IMR-90 (cell line): ENCODE measurements around the gene KCNE4. TPM values are rescaled to one million over a fixed set of nuclear protein-coding genes. Genes with fewer than 3 reads are reported as not detected.
A peak's percentile ranks its signal among the peaks of the same experiment; 100 is the strongest.

Source experiments
- ATAC-seq: fragments of 200-7000 bp; cut with Tn5 transposase; 2 replicates; pipeline ENCODE4 v1.9.1; 2020; ENCODE audit warnings: low read depth, mild to moderate bottlenecking, moderate library complexity
- BruUV-seq: library from RNA; stranded (reverse); fragments of 400-500 nt; replicated peaks from 2 replicates; lab custom pipeline; 2021; lab: Mats Ljungman, UMichigan
- CTCF ChIA-PET: fragments of 300-600 bp; formaldehyde crosslinking; extraction: SDS; loops from one replicate; lab custom pipeline; 2021; ENCODE audit warnings: antibody characterized with exemption; lab: Yijun Ruan, JAX
- POLR2A ChIA-PET: fragments of 300-600 bp; sonication (Branson Sonifier 250); formaldehyde crosslinking; loops from one replicate; lab custom pipeline; 2022; ENCODE audit warnings: antibody characterized with exemption; ENCODE audit not compliant: unreplicated experiment; lab: Charles Lee
- DNase-seq: peaks from one replicate; pipeline ENCODE4 v3.0.0; 2013
- H2AFZ ChIP-seq: replicated peaks from 2 replicates; pipeline ENCODE3; 2013; ENCODE audit warnings: low read length, mild to moderate bottlenecking; ENCODE audit not compliant: poor library complexity
- H2AK5ac ChIP-seq: 2 replicates; pipeline ENCODE4 v1.6.1; 2013; ENCODE audit warnings: low read depth, low read length, inconsistent platforms
- H2AK9ac ChIP-seq: replicated peaks from 2 replicates; pipeline ENCODE3; 2013; ENCODE audit warnings: mild to moderate bottlenecking, low read depth, low read length, moderate library complexity; ENCODE audit not compliant: poor library complexity
- H2BK120ac ChIP-seq: 2 replicates; pipeline ENCODE4 v1.6.1; 2013; ENCODE audit warnings: low read depth, low read length, inconsistent platforms
- H2BK15ac ChIP-seq: 3 replicates; pipeline ENCODE4 v1.6.1; 2013; ENCODE audit warnings: low read depth, low read length, inconsistent platforms
- H2BK20ac ChIP-seq: 2 replicates; pipeline ENCODE4 v1.6.1; 2013; ENCODE audit warnings: low read depth, mild to moderate bottlenecking, inconsistent platforms, low read length, moderate library complexity
- H2BK5ac ChIP-seq: 2 replicates; pipeline ENCODE4 v1.6.1; 2013; ENCODE audit warnings: mild to moderate bottlenecking, low read depth, low read length, inconsistent platforms; ENCODE audit not compliant: poor library complexity, severe bottlenecking
- H3K14ac ChIP-seq: replicated peaks from 2 replicates; pipeline ENCODE4 v1.6.1; 2013; ENCODE audit warnings: low read depth, low read length, inconsistent platforms
- H3K18ac ChIP-seq: 2 replicates; pipeline ENCODE4 v1.6.1; 2013; ENCODE audit warnings: low read depth, low read length, control low read depth
- H3K23ac ChIP-seq: 2 replicates; pipeline ENCODE4 v1.6.1; 2013; ENCODE audit warnings: low read depth, low read length, inconsistent platforms
- H3K27ac ChIP-seq: 2 replicates; pipeline ENCODE4 v1.5.1; 2013; ENCODE audit warnings: mild to moderate bottlenecking, control low read depth, low read length; ENCODE audit not compliant: insufficient read depth
- H3K27me3 ChIP-seq: 2 replicates; pipeline ENCODE4 v1.6.1; 2013; ENCODE audit warnings: low read length; ENCODE audit not compliant: control insufficient read depth, insufficient read depth
- H3K36me3 ChIP-seq: 2 replicates; pipeline ENCODE4 v1.6.1; 2013; ENCODE audit warnings: low read length, mixed read lengths; ENCODE audit not compliant: control insufficient read depth, insufficient read depth
- H3K4ac ChIP-seq: 2 replicates; pipeline ENCODE4 v1.6.1; 2013; ENCODE audit warnings: low read depth, low read length, inconsistent platforms
- H3K4me1 ChIP-seq: 2 replicates; pipeline ENCODE4 v1.6.1; 2013; ENCODE audit warnings: low read length, mixed read lengths; ENCODE audit not compliant: control insufficient read depth, insufficient read depth
- H3K4me2 ChIP-seq: 2 replicates; pipeline ENCODE4 v1.6.1; 2013; ENCODE audit warnings: low read depth, mild to moderate bottlenecking, control low read depth, low read length, moderate library complexity
- H3K4me3 ChIP-seq: 2 replicates; pipeline ENCODE4 v1.5.1; 2013; ENCODE audit warnings: low read depth, mild to moderate bottlenecking, control low read depth, low read length, moderate library complexity; ENCODE audit not compliant: insufficient read depth
- H3K56ac ChIP-seq: 2 replicates; pipeline ENCODE4 v1.6.1; 2013; ENCODE audit warnings: low read length, inconsistent platforms; ENCODE audit not compliant: insufficient read depth; ENCODE audit errors: extremely low read depth
- H3K79me1 ChIP-seq, 2 experiments: 2 replicates each; pipeline ENCODE4 v1.6.1; 2013; ENCODE audit warnings: low read length in 2 of 2, inconsistent platforms in 1 of 2, low read depth in 1 of 2
- H3K9ac ChIP-seq: 2 replicates; pipeline ENCODE4 v1.6.1; 2013; ENCODE audit warnings: low read depth, low read length, control low read depth
- H3K9me1 ChIP-seq: 2 replicates; pipeline ENCODE4 v1.6.1; 2013; ENCODE audit warnings: low read length, inconsistent platforms; ENCODE audit not compliant: insufficient read depth
- H3K9me3 ChIP-seq: 2 replicates; pipeline ENCODE4 v1.6.1; 2013; ENCODE audit warnings: low read length; ENCODE audit not compliant: control insufficient read depth, insufficient read depth
- H4K20me1 ChIP-seq: 2 replicates; pipeline ENCODE4 v1.6.1; 2013; ENCODE audit warnings: low read length, inconsistent platforms; ENCODE audit not compliant: insufficient read depth
- H4K5ac ChIP-seq: 2 replicates; pipeline ENCODE4 v1.6.1; 2013; ENCODE audit warnings: mild to moderate bottlenecking, low read depth, low read length, control low read depth
- H4K8ac ChIP-seq, 2 experiments: 2 replicates each; pipeline ENCODE4 v1.6.1; 2013; ENCODE audit warnings: low read depth in 2 of 2, low read length in 2 of 2, control low read depth in 1 of 2, inconsistent platforms in 1 of 2
- H4K91ac ChIP-seq: 2 replicates; pipeline ENCODE4 v1.6.1; 2013; ENCODE audit warnings: low read depth, low read length, inconsistent platforms; ENCODE audit not compliant: insufficient read depth
- BHLHE40 ChIP-seq: fragments of 150-350 bp; IDR thresholded peaks from 2 replicates; pipeline ENCODE4 v1.6.1; 2016; ENCODE audit warnings: mild to moderate bottlenecking, low read depth, low read length
- CTCF ChIP-seq: conservative IDR thresholded peaks from 2 replicates; pipeline ENCODE4 v1.5.1; 2012; ENCODE audit warnings: mild to moderate bottlenecking, low read depth, low read length, improper control_type of control experiment
- MXI1 ChIP-seq: IDR thresholded peaks from 2 replicates; pipeline ENCODE4 v1.6.1; 2012; ENCODE audit warnings: low read depth, mild to moderate bottlenecking, low read length, moderate library complexity, borderline replicate concordance
- RCOR1 ChIP-seq: IDR thresholded peaks from 2 replicates; pipeline ENCODE4 v1.6.1; 2012; ENCODE audit warnings: mild to moderate bottlenecking, low read length, improper control_type of control experiment; ENCODE audit not compliant: insufficient replicate concordance
- RFX5 ChIP-seq: IDR thresholded peaks from 2 replicates; pipeline ENCODE4 v1.8.0; 2012; ENCODE audit warnings: low read depth, mild to moderate bottlenecking, low read length, moderate library complexity
- SMC3 ChIP-seq: fragments of 150-350 bp; IDR thresholded peaks from 2 replicates; pipeline ENCODE4 v1.6.1; 2016; ENCODE audit warnings: low read depth, mild to moderate bottlenecking, antibody characterized with exemption, low read length, moderate library complexity
- USF2 ChIP-seq: fragments of 150-350 bp; IDR thresholded peaks from 2 replicates; pipeline ENCODE4 v1.6.1; 2017; ENCODE audit warnings: mild to moderate bottlenecking, antibody characterized with exemption, low read length, low read depth
- WGBS, 2 experiments: methylation state at CpG; one replicate each; pipeline versions ENCODE4 v1.1.5 to v1.1.7; 2013; ENCODE audit warnings: missing lambda C conversion rate in 2 of 2; ENCODE audit not compliant: insufficient read length in 1 of 2; ENCODE audit errors: extremely low coverage in 2 of 2; 5-methylcytosine and 5-hydroxymethylcytosine counted together
- dilution Hi-C: fragments of 300-500 bp; cut with HindIII; formaldehyde crosslinking; loops from one replicate; pipeline ENCODE4 v1.14.3; 2018; ENCODE audit warnings: low sequenced_read_pairs; ENCODE audit not compliant: unreplicated experiment
- in situ Hi-C: fragments of 300-500 bp; cut with MboI; formaldehyde crosslinking; loops from 3 replicates; pipeline ENCODE4 v1.14.3; 2019; ENCODE audit warnings: low sequenced_read_pairs, inconsistent platforms, mixed read lengths
- intact Hi-C: fragments of 100-400 bp; cut with micrococcal nuclease; formaldehyde crosslinking; loops from 2 replicates; pipeline ENCODE4 v1.10.0; 2022
- polyA plus RNA-seq, 3 experiments: library from polyadenylated mRNA; depleted of rRNA; stranded (reverse); fragments of >200 nt; gene quantifications; 2 replicates each; pipeline ENCODE4 v1.2.3, GENCODE V29; 2012; ENCODE audit warnings: low replicate concordance in 1 of 3
- total RNA-seq: library from RNA; depleted of rRNA; stranded (reverse); fragments of >200 nt; gene quantifications from 2 replicates; pipeline ENCODE4 v1.2.3, GENCODE V29; 2012

Gene KCNE4
- total and polyA plus RNA-seq, 2 of the 4 experiments (the other 2 are of a cell fraction), result 6.6 to 6.8 TPM

- H3K27me3 ChIP-seq, result no peaks in the 10 kb centered on the region
Measured at GRCh38 chr2:223008956-223009355, 43.0 kb upstream of the KCNE4 start.

More at GRCh38 chr2:223008956-223009355, 43.0 kb upstream of the KCNE4 start:
- Histone ChIP-seq H3K4me2 (no peak overlapping the region), H2BK15ac (peak overlapping the region; percentile 94; the same call in 2 of the 3 replicates), H4K20me1 (no peaks in the 10 kb centered on the region), H3K36me3 (no peaks in the 10 kb centered on the region), H3K79me1 (no peaks in the 10 kb centered on the region), H3K14ac (peak overlapping the region; percentile 61), H3K4me3 (no peak overlapping the region), H3K56ac (no peak overlapping the region), H3K23ac (no peak overlapping the region), H3K4me1 (peaks cover 7% of the 10 kb centered on the region; the same call in 1 of the 2 replicates), H4K91ac (peak overlapping the region; percentile 66; the same call in 1 of the 2 replicates), H2BK120ac (peak overlapping the region; percentile 73), H3K4ac (peak overlapping the region; percentile 85), H3K18ac (peak overlapping the region; percentile 3; the same call in 1 of the 2 replicates), H2AFZ (peak overlapping the region; percentile 65), H4K8ac (peak overlapping the region; percentile 47 to 80; a peak in 3 of 4 replicates), H2BK20ac (peak overlapping the region; percentile 79), H3K9me3 (no peaks in the 10 kb centered on the region), H4K5ac (peak overlapping the region; percentile 10; the same call in 1 of the 2 replicates), H2AK5ac (peak overlapping the region; percentile 78), H3K27ac (no peak overlapping the region), H3K9ac (no peak overlapping the region), H3K9me1 (0 out of 2 replicates have a peak, but pooled peaks cover 3% of the 10 kb centered on the region), H2BK5ac (peak overlapping the region; percentile 94), H2AK9ac (peak overlapping the region; percentile 44)
- in situ Hi-C loops (no loop called here), intact Hi-C loops (no loop called here), dilution Hi-C loops (no loop called here)
- no CpG with 5 or more reads among the region's 1 CpG for WGBS, 2 experiments
- ATAC-seq (no peak), DNase-seq (no peak)
- no TSS peak for BruUV-seq
- ChIA-PET CTCF (no interaction called here), POLR2A (no interaction called here)
- no peak for TF ChIP-seq BHLHE40
- TF ChIP-seq CTCF, result no peak
- no peak for TF ChIP-seq RFX5
- TF ChIP-seq USF2, result no peak
- no peak for TF ChIP-seq MXI1
- TF ChIP-seq SMC3, result no peak
- TF ChIP-seq RCOR1, result no peak
